Suprapubic skin (tissue), 3 donors: Measurements from ENCODE around the gene C2orf92.

ENCODE experiments used
- EP300 ChIP-seq: sonication (generic); formaldehyde crosslinking; IDR thresholded peaks from one replicate; pipeline ENCODE4 v1.6.1; 2017; ENCODE audit warnings: antibody characterized with exemption
- POLR2A ChIP-seq, 2 donors: fragments of 450-650 bp; IDR thresholded peaks; one replicate each; pipeline ENCODE4 v1.6.1; 2017; ENCODE audit warnings: antibody characterized with exemption in 2 of 2, mild to moderate bottlenecking in 2 of 2, moderate library complexity in 2 of 2
- TF ChIP-seq, protein P1 (sequence below), 2 donors: fragments of 200-600 bp in 1 of 2; fragments of 450-650 bp in 1 of 2; sonication (generic) in 1 of 2; IDR thresholded peaks; one replicate each; pipeline ENCODE4 v1.5.1; 2016 to 2019; ENCODE audit warnings: antibody characterized with exemption in 2 of 2, mild to moderate bottlenecking in 1 of 2, moderate library complexity in 1 of 2

DNA sequence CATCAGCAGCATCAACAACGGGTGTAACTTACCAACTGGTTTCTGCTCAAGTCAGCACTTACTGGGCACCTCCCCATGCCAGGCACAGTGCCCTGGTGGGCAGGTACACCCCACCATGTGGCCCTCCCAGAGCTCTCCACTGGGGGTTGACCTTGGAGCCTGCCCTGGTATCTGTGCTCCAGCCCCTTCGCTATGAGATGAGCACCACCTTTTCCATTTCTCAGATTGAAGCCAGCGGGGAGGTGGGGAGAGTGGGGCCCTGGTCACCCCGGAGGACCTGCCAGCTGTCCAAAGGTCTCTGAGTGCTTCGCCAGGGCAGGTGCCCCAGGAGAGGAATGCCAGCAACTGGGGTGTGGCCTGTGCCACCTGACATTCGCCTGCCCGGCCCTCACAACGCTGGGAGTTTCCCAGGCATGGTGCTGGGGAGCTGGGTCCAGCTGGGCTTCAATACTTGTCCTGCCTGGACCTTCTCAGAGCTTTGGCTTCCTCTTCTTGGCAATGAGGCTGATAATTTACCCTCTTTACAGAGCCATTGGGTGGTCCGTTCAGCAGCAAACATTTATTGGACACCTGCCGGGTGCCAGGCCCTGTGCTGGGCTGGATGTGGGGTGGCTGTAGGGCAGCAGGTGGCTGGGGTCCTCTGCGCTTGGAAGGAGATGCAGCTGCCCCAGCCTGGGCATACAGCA is 38.0 kb downstream of the C2orf92 start:
- TF ChIP-seq, protein P1, sequence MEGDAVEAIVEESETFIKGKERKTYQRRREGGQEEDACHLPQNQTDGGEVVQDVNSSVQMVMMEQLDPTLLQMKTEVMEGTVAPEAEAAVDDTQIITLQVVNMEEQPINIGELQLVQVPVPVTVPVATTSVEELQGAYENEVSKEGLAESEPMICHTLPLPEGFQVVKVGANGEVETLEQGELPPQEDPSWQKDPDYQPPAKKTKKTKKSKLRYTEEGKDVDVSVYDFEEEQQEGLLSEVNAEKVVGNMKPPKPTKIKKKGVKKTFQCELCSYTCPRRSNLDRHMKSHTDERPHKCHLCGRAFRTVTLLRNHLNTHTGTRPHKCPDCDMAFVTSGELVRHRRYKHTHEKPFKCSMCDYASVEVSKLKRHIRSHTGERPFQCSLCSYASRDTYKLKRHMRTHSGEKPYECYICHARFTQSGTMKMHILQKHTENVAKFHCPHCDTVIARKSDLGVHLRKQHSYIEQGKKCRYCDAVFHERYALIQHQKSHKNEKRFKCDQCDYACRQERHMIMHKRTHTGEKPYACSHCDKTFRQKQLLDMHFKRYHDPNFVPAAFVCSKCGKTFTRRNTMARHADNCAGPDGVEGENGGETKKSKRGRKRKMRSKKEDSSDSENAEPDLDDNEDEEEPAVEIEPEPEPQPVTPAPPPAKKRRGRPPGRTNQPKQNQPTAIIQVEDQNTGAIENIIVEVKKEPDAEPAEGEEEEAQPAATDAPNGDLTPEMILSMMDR (IDR thresholded peaks at IDR 0.05), result no peak
- TF ChIP-seq EP300 (no peak), POLR2A (IDR thresholded peaks at IDR 0.05) (no peak)
